ENCODE results near the gene AUH. TPM values are rescaled to one million over a fixed set of nuclear protein-coding genes. Genes with fewer than 3 reads are reported as not detected.

The AUH gene
- total RNA-seq, 1 experiment from 2014 or later: 21.7 TPM

- no peak for DNase-seq
- no peaks in the 10 kb centered on the region for H3K23me2 ChIP-seq (ENCODE audit: insufficient read length, low read depth, low read length, poor library complexity, severe bottlenecking)
- H2BK20ac ChIP-seq (ENCODE audit: low read depth, low read length, poor library complexity, severe bottlenecking): no peak overlapping the region
- Mint-ChIP-seq H3K36me3 (ENCODE audit: insufficient read depth in 1 of 3, low read depth in 3 of 3) (peaks cover 0 to 6% (median 0%) of the 10 kb centered on the region in 3 experiments; a peak in 2 of 7 replicates), H3K4me3 (no peak overlapping the region), H3K27ac (no peak overlapping the region), H3K27me3 (ENCODE audit: low read depth) (no peaks in the 10 kb centered on the region), H3K9me3 (peaks cover 8 to 12% of the 10 kb centered on the region in 2 experiments; a peak in 4 of 5 replicates), H3K4me1 (no peaks in the 10 kb centered on the region)
- H2AFZ ChIP-seq (ENCODE audit: low read length): no peak overlapping the region
- H3K18ac ChIP-seq (ENCODE audit: insufficient read length, low read depth, low read length): no peak overlapping the region
- H3K79me1 ChIP-seq (ENCODE audit: insufficient read depth, low read depth, low read length, poor library complexity, severe bottlenecking): no peaks in the 10 kb centered on the region
- H3K56ac ChIP-seq (ENCODE audit: insufficient read length, low read depth, low read length): no peak overlapping the region
- H4K91ac ChIP-seq (ENCODE audit: insufficient read length, low read depth, low read length): no peak overlapping the region
- H2BK5ac ChIP-seq (ENCODE audit: insufficient read length, low read length): no peak overlapping the region
- H2AK5ac ChIP-seq (ENCODE audit: insufficient read length, low read length): no peak overlapping the region
- no peak overlapping the region for H3K9ac ChIP-seq (ENCODE audit: extremely low read depth, insufficient read length, low read length)
- H3K27ac ChIP-seq (ENCODE audit: insufficient read length, low read depth, low read length): no peak overlapping the region
- H4K20me1 ChIP-seq (ENCODE audit: control insufficient read depth, insufficient read depth, insufficient read length): no peaks in the 10 kb centered on the region
- no peaks in the 10 kb centered on the region for H3K27me3 ChIP-seq (ENCODE audit: insufficient read depth, low read length)
- no peak overlapping the region for H3T11ph ChIP-seq (ENCODE audit: low read length)
- H2BK12ac ChIP-seq (ENCODE audit: insufficient read length, low read depth, low read length): no peak overlapping the region
- H3K4me1 ChIP-seq (ENCODE audit: insufficient read depth, low read length): no peaks in the 10 kb centered on the region
- no peak overlapping the region for H4K8ac ChIP-seq (replicated peaks; ENCODE audit: insufficient read length, low read depth, low read length)
- H4K5ac ChIP-seq (ENCODE audit: insufficient read length, low read depth, low read length): no peak overlapping the region
- no peak for TF ChIP-seq CTCF (conservative IDR thresholded peaks at IDR 0.05)
- no peak overlapping the region for H2BK15ac ChIP-seq (ENCODE audit: low read depth, low read length)
- H3K14ac ChIP-seq (ENCODE audit: insufficient read depth, low read length): no peak overlapping the region
- H3K4ac ChIP-seq (ENCODE audit: low read depth, low read length): no peak overlapping the region
- no peak overlapping the region for H3K4me2 ChIP-seq (ENCODE audit: insufficient read depth, insufficient read length, low read length)
- no peaks in the 10 kb centered on the region for H3K9me3 ChIP-seq (ENCODE audit: control insufficient read depth, low read depth, low read length)
- no peak overlapping the region for H2BK120ac ChIP-seq (ENCODE audit: low read depth, low read length, poor library complexity, severe bottlenecking)
- H3K23ac ChIP-seq (ENCODE audit: insufficient read length, low read depth, low read length): no peak overlapping the region
- H3K79me2 ChIP-seq (ENCODE audit: insufficient read depth, low read length): no peaks in the 10 kb centered on the region
Measured at GRCh38 chr9:91383577-91383976, 21.9 kb upstream of the AUH start.
